ENCODE results near the gene UBB.
"Not testable (repeated sequence)": the region's sequence is repeated elsewhere in the genome, so short reads cannot be mapped to it uniquely, and the experiment has no call there.

UBB gene

GRCh38 chr17:16374146-16374938 lies 6.5 kb upstream of the UBB start:
- DNase-seq (ENCODE audit: low read depth) = no peak

GRCh38 chr17:16377941-16378341 lies 3.0 kb upstream of the UBB start:
- DNase-seq (ENCODE audit: low read depth) = no peak

- DNase-seq (ENCODE audit: low read depth) = no peak
Observed at GRCh38 chr17:16378636-16379282, 2.1 kb upstream of the UBB start.

- no peak for DNase-seq (ENCODE audit: low read depth)
Observed at GRCh38 chr17:16379654-16380053, 1.2 kb upstream of the UBB start.

- DNase-seq (ENCODE audit: low read depth) = peak; percentile 14
Observed at GRCh38 chr17:16381496-16381820, 567 bp downstream of the UBB start.

- no peak for DNase-seq (ENCODE audit: low read depth)
Observed at GRCh38 chr17:16383216-16383615, 2.3 kb downstream of the UBB start.

GRCh38 chr17:16383772-16384287 lies 2.9 kb downstream of the UBB start:
- DNase-seq (ENCODE audit: low read depth) = no peak

- no peak for DNase-seq (ENCODE audit: low read depth)
Observed at GRCh38 chr17:16384557-16384956, 3.7 kb downstream of the UBB start.

GRCh38 chr17:16386126-16386507 lies 5.2 kb downstream of the UBB start:
- not testable (repeated sequence) for DNase-seq (ENCODE audit: low read depth)

GRCh38 chr17:16391451-16391850 lies 10.6 kb downstream of the UBB start:
- no peak for DNase-seq (ENCODE audit: low read depth)

- not testable (repeated sequence) for DNase-seq (ENCODE audit: low read depth)
Observed at GRCh38 chr17:16392491-16392890, 11.6 kb downstream of the UBB start.

- DNase-seq (ENCODE audit: low read depth) = not testable (repeated sequence)
Observed at GRCh38 chr17:16395887-16396286, 15.0 kb downstream of the UBB start.

GRCh38 chr17:16396693-16397092 lies 15.8 kb downstream of the UBB start:
- DNase-seq (ENCODE audit: low read depth) = not testable (repeated sequence)

- DNase-seq (ENCODE audit: low read depth) = no peak
Observed at GRCh38 chr17:16398270-16399267, 17.7 kb downstream of the UBB start.

- not testable (repeated sequence) for DNase-seq (ENCODE audit: low read depth)
Observed at GRCh38 chr17:16403847-16404246, 23.0 kb downstream of the UBB start.

GRCh38 chr17:16406742-16407674 lies 26.1 kb downstream of the UBB start:
- DNase-seq (ENCODE audit: low read depth) = no peak

- DNase-seq (ENCODE audit: low read depth) = no peak
Observed at GRCh38 chr17:16407911-16408588, 27.2 kb downstream of the UBB start.

GRCh38 chr17:16415031-16415924 lies 34.4 kb downstream of the UBB start, which contains the start of gene TRPV2:
TSS of gene TRPV2 (plus strand) at chr17:16415571. CDS start at chr17:16417669, 2,098 bp downstream.
- DNase-seq (ENCODE audit: low read depth) = no peak

GRCh38 chr17:16417399-16417798 lies 36.5 kb downstream of the UBB start:
- DNase-seq (ENCODE audit: low read depth) = no peak

Data from T follicular helper cell (primary cell).